Measurements from ENCODE around the gene TMPRSS6.

- TF ChIP-seq REST (IDR thresholded peaks at IDR 0.05; ENCODE audit: insufficient read depth in 1 of 2, low read depth in 2 of 2, low read length in 2 of 2) (no peak), SIN3A (IDR thresholded peaks at IDR 0.05; ENCODE audit: borderline replicate concordance, insufficient read depth, low read length) (no peak)
Observed at GRCh38 chr22:37090920-37091695, 18.4 kb downstream of the TMPRSS6 start.
